Renal cortical epithelial cell (primary cell): Measurements from ENCODE around the gene MCOLN2. TPM values are rescaled to one million over a fixed set of nuclear protein-coding genes. Genes with fewer than 3 reads are reported as not detected.
"Not testable (repeated sequence)": the region's sequence is repeated elsewhere in the genome, so short reads cannot be mapped to it uniquely, and the experiment has no call there.

Experiments
- DNase-seq: peaks from one replicate; pipeline ENCODE4 v3.0.0-alpha.2; 2011; ENCODE audit warnings: low read depth
- total RNA-seq: library from RNA; depleted of rRNA; stranded (reverse); fragments of >200 nt; gene quantifications from 2 replicates; pipeline ENCODE4 v1.2.3, GENCODE V29; 2014

The MCOLN2 gene
- total RNA-seq, 1 donor from 2014 or later: 0.89 TPM

DNA sequence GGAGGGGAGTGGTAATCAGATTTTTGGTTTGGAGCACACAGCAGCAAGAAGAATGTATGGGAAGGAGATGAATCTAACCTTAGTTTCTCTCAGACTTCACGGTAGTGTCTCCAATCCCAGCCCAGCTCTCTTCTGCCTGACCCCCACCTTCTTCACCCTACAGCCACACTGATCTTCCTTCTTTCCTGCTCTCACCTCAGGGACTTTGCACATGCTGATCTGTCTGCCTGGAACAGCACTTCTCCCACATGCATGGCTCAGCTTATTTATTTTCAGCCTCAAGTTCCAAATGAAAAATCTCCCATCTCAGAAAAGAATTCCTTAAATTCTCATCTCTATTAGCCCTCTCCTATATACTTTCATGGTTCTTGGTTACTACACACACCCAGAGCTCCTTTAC lies 55.1 kb downstream of the MCOLN2 start:
- no peak for DNase-seq

DNA sequence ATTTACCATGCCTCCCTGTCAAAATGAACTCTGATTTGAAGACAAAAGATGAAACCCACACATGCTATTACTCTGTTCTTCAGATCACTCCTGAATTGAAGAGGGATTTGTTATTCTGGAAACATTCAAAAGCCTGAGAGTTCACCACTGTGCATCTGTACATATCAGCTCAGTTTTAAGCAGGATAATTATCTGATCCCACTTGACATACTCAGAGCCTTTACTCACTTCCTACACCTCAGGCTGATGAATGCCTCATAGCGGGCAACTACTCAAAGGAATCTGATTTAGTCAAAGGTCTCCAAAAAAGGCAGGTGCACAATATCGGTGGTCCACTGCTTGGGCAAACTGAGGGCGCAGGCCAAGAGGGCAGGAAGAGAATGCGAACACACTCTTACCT lies 56.4 kb downstream of the MCOLN2 start:
- DNase-seq: no peak

DNA sequence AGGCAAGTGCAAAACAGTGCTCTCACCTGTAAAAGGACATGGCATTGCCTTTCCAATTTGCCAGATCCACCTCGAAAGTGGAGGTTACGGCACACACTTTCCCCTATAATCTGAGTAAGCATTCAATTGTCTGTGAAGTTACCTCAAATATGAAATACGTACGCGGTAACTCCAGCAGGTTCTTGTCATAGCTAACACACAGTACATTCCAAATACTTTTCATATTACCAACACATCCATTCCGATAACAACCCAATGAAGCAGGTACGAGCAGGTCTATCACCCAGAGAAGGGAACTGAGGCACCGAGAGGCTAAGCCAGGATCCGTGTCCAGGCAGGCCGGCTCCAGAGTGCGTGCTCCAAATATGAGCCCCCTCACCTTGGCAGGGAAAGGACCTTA lies 57.2 kb downstream of the MCOLN2 start:
- DNase-seq: no peak

DNA sequence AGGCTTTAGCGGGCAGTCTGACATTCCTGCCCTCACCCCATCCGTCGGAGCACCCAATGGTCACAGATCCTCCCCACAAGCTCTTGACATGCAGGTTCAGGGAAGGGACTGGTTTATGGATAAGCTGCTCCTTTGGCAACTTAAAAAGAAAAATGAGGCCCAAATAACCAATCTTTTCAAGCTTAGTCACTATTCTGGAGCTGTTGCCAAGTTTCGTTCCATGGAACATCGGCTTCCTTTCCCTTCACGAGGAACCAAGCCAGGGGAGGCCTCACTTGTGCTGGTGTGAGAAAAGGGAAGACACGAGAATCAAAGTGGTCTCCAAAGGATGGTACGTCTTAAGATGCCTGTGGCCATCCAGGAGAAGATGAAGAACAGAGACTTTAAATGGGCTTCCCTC lies 57.8 kb downstream of the MCOLN2 start:
- no peak for DNase-seq

DNA sequence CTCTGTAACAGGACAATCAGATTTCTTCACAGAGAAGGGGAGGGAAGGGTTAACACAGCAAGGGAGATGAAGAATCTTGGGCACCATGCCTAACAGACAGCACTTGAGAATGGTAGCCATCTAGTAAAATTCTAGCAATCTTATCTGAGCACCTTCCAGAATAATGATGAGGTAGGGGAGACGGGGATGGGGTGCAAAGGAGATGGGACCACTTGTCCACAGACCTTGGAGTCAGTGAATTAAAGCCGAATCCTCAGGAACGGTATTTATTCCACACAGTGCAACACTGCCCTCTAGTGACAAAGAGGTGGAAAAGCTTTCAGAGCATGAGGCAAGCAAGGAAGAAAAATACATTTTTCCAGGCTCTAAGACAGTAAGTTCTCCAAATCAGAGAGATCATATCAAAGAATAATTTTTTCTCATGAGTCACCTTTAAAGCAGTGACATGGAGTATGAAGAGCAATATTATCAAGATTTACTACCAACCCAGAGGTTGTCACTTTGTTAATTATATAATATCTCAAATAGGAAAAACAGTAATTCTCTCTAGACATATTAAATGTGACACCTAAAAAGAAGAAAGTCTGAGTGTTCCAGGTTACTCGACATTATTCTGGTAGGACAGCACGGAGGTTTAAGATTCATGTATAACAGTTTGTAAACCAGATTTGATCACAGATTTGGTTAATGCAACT lies 60.6 kb downstream of the MCOLN2 start:
- DNase-seq: peak; percentile 69

DNA sequence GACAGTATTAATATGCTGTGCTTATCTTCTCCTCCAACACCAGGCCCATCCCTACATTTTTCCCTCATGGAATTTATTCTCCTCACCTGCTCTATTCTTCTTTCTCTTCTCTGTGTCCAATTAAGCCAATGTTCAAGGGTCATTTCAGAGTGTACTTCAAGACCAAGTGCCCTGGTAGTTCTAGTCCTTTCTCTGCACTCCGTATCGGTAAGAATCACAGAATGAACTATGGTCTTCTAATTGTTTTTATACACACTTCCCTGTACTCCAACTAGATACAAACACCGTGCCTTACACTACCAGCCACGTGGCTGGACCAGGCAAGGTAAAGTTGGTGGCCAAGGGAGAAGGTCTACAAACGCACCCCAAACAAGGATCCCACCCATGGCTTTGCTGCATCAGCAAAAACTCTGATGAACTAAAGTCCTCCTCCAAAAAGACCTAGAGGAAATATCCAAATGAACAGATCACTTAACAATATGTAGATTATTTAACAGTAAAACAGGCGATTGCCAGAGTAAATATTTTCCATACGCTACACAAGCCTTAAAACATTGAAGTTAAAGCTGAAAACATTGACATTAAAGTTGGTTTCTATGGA lies 63.8 kb downstream of the MCOLN2 start:
- DNase-seq: no peak

DNA sequence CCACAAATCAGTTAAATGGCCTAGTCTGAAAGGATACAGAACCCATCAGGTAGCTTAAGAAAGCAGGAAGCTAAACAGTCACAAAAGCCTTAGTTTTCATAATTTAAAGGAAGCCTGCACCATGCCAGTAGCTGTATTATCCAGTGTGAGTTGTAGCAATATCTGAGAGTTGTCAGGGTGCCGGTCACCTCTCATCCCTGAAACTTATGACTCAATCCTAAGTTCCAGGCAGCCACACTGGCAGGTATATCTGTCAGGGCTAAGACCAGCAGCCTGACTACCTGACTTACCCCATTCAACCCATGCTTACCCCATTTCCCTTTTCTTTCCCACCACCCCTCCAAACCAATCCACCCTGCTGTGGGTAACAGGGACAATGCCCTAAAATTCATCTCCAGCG lies 66.1 kb downstream of the MCOLN2 start:
- no peak for DNase-seq

DNA sequence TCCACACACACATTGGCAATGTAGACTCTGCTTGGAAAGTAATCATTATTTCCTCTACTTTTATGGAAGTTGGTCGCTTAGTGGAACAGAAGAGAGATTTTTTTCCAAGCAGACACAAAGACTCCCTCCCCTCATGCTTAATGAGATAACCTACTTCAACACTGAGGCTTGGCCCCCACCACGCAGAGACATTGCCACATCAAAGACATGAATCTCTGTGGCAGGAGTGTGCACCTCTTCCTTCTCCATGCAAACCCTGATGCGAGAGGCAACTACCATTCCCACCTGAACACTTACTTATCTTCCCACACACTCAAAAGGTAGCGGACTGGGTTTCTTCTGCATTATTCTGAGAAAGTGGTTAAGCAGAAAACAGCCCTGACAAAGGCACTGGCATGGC lies 66.6 kb downstream of the MCOLN2 start:
- DNase-seq: no peak

DNA sequence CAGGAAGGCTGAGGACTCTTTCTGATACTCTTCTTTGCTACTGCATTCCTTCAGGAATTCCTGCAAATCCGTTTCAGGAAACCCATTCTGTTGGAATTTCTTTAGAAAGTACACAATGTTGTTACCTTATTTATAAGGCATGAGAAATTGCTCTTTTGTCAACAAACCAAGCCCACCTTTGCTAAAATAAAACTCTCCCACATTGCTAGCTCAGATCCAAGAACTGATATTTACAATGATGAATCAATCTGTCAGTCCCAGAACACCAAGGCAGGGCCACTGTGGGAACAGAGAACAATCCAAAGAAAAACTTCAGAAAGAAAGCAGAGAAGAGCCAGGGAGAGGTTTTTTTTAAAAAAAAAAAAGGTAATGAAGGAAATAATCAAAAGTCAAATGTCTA lies 67.3 kb downstream of the MCOLN2 start:
- DNase-seq: no peak

DNA sequence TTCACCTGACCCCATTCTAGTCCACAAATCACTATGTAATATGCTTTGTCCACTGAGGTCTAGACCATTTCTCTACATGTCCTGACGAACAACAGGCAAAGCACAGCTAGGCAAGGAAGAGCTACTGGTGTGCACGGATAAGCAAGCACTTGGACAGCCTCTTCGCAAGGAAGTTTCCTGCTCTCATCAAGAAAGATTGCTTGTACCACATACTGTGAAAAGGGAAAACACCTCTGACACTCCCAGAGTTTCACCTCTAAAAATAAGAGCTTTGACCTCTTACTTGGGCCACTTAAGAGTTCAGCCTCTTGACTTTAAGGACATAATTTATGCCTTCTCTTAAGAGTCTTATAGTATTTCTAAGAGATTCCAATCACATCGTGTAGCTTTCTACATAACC lies 67.9 kb downstream of the MCOLN2 start:
- no peak for DNase-seq

DNA sequence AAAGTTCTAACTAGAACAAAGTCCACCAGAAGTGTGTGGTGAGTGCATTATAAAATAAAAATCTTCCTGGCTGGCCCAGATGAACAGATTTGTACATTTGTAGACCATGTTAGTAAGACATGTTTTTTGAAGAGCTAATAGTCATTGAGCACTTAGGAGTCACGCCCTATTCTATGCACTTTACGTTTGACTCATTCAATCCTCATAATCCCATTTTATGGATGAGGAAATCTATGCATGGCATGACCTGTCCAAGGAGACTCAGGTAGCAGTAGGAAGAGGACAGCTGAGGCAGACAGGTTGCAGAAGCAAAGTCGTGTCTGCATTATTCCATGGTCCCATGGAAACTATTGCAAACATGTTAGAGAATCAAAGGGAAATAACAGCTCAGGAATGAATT lies 73.6 kb downstream of the MCOLN2 start:
- no peak for DNase-seq

DNA sequence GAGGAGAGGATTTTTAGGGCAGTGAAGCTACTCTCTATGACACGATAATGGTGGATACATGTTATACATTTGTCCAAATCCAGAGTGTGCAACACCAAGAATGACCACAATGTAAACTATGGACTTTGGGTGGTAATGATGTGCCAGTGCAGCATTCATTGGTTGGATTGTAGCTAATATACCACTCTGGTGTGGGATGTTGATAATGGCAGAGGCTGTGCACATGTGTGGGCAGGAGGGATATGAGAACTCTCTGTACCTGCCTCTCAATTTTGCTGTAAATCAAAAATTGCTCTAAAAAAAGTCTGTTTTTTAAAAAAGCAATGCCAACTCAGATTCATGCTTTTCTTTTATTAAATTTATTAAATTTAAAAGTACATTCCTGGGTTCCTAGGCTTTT lies 76.8 kb downstream of the MCOLN2 start:
- DNase-seq: no peak

DNA sequence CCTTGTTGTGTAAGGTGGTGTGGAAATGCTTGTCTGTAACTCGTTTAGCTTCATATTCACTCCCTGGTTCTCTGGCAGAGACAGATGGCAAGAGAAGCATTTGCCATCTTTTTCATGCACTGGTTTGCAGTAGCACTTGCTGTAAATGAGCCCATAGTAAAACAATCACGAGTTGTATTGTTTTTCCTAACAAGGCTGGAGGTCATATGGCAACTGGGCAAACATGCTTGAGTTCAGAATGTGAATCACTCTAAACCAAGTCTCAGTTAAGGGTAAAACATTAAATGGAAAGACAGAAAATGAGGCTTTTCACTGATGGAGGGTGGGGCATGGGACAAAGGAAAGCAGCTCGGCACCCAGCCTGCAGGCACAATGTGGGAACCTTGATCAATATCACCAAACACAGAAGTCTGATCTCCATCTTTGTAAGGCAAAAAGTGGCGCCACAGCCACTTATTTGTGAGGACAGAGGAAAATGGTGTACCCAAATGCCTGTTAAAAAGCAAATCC lies 77.4 kb downstream of the MCOLN2 start:
- DNase-seq: peak; percentile 95

DNA sequence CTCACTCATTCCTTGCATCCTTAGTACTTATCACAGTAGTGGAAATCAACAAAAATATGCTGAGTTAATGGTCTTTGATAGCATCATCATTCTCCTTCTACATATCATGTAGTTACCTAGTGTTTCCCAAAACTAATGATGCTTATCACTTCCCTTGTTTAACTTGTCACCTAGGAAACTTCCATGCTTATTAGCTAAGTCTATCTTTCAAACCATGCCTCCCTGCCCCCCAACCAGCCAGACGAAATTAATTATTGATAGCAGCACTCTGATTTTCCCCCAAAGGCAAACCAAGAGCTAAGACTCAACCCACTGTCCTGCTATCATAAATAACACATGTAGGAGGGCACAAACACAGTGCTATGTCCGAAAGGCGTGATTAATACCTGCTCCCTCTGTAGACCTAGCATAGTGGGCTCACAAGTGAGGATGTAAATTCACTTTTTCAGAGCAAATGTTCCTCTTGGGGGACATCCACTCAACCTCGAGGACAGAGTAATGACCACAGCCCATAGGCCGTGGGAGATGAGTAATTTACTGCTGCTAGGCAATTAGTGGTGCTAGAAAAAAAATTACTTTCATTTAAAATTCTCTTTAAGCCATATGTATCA lies 78.1 kb downstream of the MCOLN2 start:
- peak; percentile 86 for DNase-seq

DNA sequence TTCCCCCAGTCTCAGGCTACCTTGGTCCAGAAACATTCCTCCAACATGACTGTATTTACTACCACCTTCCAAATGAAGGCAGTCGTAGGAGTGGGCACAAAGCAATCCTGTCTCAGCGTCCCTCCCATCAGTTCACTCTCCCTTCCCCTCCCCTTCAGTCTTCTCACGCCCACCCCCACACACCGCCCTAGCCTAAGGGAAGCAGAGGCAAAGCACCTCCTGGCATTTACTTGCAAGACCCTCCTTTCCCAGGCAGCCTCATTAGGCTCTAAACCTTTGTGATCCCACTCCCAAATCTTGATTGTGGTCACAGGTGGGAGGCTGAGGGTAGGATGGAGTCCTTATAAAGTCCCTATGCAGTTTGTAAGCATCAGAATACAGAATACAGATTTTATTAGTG lies 80.0 kb downstream of the MCOLN2 start:
- no peak for DNase-seq

DNA sequence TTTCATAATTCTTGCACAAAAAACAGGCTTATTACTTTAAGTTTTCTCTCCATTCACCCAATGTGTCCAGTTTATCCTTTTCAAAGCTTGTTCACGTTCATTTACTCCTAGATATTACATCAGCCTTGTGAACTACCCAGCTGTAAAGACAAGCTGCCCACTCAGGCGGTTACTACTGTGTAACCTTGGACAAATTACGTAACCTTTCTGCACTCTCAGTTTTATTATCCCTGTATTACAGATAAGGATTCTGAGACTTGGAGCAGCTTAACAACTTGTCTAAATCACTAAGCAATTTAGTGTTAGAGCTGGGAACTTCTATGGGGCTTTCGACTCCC lies 83.4 kb downstream of the MCOLN2 start:
- DNase-seq: peak; percentile 93

DNA sequence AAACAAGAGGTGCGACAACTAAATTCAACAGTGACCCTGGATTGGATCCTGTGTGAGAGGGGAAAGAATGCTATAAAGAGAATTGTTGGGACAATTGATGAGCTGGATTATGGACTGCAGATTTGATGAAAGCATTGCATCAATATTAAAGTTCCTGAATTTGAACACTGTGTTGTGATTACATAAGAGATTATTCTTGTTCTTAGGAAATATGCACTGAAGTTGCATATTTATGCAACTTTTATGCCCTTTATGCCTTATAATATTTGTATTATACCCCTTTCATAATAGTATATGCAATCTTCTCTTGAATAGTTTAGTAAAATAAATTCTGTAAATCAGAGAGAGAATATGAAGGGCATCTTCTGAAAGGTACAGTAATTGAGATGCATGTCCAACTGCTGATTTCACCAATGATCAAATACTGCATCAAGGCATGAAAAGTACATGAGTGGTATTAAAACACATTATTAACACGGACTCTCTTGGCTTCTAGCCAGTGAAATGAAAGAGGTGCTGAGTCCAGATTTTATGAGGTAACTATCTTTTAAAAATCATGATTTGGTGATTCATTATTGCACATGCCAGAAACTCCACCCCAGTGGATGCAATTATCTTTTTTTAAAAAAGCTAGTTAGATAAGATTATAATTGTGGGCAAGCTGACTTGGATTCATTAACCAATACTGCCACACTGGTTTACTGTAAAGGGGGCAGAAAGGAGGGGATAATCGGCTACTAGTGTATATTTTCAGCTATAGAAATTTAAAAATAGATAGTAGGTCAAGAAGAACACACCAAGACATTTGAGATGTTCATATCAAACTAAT lies 84.0 kb downstream of the MCOLN2 start:
- DNase-seq: no peak

DNA sequence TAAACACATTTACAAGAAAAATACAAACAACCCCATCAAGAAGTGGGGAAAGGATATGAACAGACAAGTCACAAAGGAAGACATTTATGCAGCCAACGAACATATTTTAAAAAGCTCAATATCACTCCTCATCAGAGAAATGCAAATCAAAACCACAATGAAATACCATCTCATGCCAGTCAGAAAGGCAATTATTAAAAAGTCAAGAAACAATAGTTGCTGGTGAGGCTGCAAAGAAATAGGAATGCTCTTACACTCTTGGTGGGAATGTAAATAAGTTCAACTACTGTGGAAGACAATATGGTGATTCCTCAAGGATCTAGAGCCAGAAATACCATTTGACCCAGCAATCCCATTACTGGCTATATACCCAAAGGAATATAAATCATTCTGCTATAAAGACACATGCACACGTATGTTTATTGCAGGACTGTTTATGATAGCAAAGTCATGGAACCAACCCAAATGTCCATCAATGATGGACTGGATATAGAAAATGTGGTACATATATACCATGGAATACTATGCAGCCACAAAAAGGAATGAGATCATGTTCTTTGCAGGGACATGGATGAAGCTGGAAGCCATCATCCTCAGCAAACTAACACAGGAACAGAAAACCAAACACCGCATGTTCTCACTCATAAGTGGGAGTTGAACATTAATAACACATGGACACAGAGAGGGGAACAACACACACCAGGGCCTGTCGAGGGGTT lies 88.0 kb downstream of the MCOLN2 start:
- DNase-seq: not testable (repeated sequence)

DNA sequence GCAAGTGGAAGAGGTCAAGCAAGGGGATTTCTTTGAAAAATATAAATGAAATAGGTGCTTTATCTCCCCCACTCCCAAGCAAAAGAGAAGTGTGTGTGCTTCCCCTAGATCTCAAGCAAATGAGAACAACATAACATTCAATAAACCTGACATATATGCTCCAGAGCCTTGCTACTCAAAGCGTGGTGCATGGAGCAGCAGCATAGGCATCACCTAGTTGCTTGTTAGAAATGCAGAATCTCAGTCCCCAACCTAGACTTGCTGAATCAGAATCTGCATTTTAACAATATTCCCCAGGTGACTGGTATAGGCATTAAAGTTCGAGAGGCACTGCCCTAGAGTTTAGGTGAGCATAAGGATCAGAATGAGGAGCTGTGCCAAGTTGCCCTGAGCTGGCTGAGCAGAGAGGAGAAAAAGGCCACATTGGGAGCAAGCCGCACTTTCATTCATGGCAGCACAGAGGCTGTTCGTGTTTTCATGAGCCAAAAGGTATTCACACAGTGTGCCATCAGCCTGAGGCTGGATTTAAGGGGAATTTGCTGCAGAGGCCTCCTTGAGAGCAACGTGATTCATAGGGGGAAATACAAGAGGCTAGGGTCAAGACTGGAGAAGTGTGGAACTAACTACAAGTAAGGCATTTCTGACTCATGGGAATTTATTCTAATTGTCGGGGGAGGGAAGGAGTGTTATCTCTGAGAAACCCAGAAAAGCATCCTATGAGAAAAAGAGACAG lies 89.7 kb downstream of the MCOLN2 start:
- peak; percentile 97 for DNase-seq

DNA sequence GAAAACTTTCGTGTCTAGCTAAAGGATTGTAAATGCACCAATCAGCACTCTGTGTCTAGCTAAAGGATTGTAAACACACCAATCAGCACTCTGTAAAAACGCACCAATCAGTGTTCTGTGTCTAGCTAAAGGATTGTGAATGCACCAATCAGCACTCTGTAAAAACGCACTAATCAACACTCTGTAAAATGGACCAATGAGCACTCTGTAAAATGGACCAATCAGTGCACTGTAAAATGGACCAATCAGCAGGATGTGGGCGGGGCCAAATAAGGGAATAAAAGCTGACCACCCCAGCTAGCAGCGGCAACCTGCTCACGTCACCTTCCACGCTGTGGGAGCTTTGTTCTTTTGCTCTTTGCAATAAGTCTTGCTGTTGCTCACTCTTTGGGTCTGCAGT lies 94.2 kb downstream of the MCOLN2 start:
- DNase-seq: not testable (repeated sequence)

DNA sequence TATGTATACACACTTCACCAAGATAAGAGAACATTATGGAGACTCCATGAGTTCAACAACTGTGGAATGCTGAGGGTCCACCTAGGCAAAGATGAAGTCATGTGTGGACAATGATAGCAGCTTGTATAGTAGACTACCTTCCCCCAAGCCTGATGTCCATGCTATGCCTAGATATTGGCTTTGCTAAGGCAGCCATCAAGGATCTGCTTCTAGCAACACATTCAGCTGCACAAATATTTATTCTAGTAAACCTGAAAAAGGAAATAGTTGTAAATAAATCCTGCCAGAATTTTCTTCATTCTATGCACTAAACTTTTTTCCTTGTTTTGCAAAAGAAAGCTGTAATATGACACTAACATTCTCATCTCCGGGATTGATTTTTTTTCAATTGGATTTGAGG lies 96.9 kb downstream of the MCOLN2 start:
- no peak for DNase-seq
